ENCODE measurements around the gene MAGIX.
"Not testable (repeated sequence)": the region's sequence is repeated elsewhere in the genome, so short reads cannot be mapped to it uniquely, and the experiment has no call there.

The MAGIX gene

DNA sequence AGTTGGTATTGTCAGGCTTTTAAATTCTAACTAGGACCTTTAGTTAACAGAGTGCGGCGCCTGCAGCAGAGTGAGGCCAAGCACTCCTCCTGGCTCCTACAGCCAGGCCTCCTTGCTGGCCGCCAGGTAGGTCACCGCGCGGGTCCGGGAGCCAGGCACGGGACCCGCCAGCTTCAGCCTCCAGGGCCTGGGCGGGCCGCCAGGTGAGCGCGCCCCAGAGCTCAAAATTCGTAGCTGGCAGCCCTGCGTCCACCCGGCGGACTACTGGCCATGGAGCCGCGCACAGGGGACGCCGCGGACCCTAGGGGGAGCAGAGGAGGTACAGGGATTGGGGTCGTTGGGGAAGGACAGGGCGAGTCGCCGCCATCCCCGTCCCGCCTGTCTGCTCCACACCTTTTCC lies at the start of gene MAGIX:
MAGIX (plus strand) TSS at position 139 of the 400 bp plus-strand sequence; CDS start at position 271, 132 bp downstream.
- no peak for DNase-seq

DNA sequence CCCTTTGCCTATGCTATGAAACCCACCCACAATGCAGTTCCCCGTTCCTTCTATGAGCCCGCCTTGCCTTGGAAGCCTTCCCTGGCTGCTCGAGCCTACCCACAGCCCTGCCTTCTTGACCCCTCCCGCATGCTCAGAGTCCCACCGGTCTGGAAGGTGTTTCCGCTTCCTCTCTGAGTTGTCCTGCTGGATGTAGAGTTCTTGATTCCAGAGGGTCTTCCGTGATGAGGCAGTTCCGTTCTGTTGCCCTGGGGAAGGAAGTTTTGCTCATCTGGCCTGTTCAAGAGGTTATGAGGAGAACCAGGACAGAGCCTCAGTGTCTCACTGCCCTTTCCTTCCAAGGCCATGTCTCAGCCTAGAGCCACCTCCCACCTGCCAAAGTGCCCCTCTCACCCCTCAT lies 46.5 kb upstream of the MAGIX start:
- DNase-seq, result no peak

DNA sequence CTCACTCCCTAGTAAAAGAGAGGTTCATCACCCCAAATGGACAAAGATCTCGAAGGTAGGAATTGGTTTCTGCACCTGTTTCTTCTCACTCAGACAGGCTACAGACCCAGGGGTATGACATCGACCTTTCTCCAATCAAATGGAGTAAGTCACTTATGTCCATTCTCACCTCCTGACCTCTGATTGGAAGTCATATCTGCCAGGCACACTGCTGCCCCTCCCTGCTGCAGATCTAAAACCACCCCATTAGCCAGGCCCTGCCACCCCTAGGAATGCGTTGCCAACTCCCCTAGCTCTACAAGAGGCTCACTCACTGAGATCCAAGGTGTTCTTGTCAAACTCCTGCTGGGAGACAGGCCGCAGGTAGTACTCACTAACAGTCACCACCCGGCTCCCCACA lies 45.8 kb upstream of the MAGIX start:
- DNase-seq, result no peak

GRCh38 chrX:49117581-49117980 lies 45.0 kb upstream of the MAGIX start:
- DNase-seq, result no peak

- no peak for DNase-seq
Measured at GRCh38 chrX:49120091-49120490, 42.5 kb upstream of the MAGIX start.

DNA sequence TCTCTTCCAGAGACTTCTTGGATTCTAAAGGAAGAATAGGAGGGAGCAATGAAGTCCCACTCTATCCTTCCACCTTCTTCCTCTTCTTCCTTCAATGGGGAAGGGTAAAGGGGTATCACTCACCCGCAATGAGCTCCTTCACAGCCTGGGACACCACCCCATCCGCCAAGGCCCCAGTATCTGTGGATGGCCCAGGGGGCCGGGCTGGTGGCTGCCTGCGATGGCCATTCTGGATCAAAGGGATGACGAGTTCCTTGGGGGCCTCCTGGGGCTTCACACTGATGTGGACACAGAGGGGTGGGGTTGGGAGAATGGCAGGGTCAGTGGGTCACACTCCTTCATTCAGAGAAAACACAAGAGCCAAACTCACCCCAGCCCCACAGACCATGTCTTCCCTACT lies 40.1 kb upstream of the MAGIX start:
- DNase-seq, result no peak

DNA sequence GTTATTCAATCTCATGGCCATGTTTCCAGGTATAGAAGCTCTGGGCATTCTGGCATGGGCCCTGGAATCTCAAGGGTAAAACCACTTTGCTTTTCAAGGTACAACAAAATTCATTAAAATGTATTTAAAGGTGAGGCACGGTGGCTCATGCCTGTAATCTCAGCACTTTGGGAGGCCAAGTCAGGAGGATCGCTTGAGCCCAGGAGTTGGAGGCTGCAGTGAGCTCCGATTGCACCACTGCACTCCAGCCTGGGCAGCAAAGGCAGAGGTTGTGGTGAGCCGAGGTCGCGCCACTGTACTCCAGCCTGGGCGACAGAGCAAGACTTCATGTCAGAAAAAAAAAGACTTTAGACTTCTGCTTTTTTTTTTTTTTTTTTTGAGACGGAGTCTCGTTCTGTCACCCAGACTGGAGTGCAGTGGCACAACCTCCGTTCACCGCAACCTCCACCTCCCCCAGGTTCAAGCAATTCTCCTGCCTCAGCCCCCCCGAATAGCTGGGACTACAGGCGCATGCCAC lies 34.8 kb upstream of the MAGIX start:
- DNase-seq, result not testable (repeated sequence)

DNA sequence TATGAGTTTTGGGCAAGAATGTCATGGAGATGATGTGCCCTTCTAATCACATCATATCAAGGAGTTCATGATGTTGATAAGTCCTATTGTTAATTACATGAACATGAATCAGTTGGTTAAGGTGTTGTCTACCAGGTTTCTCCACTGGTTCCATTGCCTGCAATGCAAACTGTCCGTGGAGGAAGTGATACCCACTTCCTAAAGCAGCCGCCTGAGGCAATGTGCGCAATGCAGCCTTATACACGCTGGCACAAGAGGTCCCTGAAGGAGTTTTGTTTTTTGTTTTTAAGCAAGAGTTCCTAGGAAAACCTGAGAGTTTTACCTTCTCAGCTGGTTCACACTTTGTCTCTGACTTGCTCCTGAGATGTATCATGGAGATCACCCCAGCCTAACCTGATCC lies 33.1 kb upstream of the MAGIX start:
- no peak for DNase-seq

DNA sequence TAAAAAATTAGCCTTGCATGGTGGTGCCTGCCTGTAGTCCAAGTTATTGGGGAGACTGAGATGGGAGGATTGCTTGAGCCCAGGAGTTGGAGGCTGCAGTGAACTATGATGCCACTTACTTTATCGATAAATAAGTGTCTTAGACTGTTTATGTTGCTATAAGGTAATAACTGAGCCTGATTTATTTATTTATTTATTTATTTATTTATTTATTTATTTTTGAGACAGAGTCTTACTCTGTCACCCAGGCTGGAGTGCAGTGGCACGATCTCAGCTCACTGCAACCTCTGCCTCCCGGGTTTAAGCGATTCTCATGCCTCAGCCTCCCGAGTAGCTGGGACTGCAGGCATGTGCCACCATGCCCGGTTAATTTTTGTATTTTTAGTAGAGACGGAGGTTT lies 30.3 kb upstream of the MAGIX start:
- DNase-seq, result not testable (repeated sequence)

GRCh38 chrX:49133759-49134158 lies 28.8 kb upstream of the MAGIX start:
- no peak for DNase-seq

DNA sequence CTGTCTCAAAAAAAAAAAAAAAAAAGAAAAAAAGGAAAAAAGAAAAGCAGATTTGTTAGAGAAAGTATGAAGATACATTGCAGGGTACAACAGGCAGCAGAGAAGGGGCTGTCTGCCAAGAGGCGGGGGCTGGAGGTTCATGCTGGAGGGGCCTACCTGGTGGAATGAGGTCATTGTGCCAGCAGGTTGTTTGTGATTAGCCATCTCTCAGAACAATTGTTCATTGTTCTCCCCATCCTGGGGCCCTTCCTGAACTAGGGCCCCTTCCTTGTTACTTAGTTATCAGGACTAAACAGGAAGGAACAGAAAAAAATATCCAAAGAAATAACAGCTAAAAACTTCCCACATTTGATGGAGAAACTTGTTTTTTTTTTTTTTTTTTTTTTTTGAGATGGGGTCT lies 25.1 kb upstream of the MAGIX start:
- no peak for DNase-seq

DNA sequence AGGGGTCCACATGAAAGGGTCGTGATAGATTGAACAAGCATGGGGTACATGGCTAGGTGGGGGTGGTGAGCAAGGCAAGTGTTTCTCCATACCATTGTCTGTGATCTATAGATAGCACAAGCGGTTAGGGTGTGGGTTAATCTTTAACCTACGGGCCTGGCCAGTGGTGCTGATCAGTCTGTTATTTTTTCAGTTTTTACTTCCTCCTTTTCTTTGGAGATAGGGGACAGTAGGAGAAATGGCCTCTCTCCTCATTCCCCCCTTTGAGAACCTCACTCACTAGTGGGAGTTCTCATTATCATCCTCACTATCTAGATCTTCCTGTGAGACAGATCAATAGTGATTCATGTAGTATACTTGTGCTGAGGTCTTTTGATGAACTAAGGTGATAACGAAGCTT lies 22.8 kb upstream of the MAGIX start:
- DNase-seq, result no peak

DNA sequence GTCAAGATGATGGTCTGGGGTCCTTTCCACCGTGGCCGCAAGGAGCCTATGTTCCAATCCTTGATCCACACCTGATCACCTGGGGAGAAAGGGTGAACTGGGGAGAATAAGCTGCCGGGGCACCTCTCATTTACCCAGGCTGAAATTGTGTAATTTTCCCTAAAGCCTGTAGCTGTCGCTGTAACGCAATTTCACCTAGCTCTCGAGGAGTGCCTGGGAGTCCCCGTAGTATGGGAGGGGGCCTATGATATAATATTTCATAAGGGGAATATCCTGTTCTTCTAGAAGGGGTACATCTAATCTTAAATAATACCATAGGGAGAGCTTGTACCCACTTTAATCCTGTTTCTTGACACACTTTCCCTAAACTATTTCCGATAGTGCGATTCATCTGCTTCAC lies 20.3 kb upstream of the MAGIX start:
- not testable (repeated sequence) for DNase-seq

DNA sequence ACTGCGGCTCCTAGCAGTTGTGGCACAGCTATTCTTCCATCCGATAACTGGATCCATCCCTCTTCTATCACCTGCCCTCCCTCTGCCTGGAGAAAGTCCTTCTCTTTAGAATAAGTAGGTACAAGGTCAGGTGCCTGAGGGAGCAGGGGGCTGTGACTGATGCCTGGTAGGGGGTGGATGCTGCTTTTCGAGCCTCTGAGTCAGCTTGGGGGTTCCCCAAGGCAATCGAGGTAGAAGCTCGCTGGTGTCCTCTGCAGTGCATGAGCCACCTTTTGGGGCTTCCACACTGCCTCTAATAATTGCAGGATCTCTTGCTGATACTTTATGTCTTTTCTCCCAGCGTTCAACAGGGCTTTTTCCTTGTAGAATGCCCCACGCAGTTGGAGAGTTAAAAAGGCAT lies 19.4 kb upstream of the MAGIX start:
- DNase-seq, result not testable (repeated sequence)

- DNase-seq, result no peak
Measured at GRCh38 chrX:49147282-49147681, 15.3 kb upstream of the MAGIX start.

DNA sequence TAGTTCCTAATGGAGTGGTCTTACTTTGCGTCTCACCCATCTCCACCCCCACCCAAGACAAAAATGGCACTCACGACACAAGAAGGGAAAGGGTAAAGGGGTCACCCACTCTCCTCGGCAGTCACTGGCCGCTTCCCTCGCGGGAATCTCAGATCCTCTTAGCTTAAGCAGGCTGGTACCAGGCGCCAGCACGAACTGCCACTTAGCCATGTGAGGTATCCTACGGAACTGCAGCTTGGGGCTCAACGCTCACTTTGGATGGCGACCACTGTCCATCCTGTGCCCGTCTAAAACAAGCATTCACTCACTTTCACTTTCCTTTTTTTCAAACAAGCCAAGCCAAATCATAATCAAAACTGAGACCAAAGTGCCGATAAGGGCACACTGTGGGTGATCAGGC lies 14.6 kb upstream of the MAGIX start:
- DNase-seq, result no peak

DNA sequence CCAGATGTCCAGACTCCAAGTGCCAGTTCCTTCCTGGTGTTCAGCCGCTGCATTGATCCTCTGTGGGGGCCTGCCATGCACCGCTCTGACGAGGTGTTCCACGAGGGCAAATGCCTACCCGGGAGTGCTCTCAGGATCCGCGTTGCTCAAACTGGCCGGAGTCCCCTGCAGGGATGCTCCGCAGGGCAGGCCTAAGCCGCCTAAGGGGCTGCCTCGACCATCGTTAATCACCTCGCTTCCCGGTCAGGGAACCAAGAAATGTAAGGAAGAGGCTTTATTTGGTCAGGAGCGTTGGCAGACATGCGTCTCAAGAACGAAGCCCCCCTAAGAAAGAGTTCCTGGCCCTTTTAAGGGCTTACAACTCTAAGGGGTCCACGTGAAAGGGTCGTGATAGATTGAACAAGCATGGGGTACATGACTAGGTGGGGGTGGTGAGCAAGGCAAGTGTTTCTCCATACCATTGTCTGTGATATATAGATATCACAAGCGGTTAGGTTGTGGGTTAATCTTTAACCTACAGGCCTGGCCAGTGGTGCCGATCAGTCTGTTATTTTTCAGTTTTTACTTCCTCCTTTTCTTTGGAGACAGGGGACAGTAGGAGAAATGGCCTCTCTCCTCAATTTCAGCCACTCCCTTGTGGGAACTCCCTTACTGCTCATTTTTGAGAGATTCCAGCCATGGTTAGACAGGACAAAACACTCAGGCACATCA lies 14.0 kb upstream of the MAGIX start:
- not testable (repeated sequence) for DNase-seq

- DNase-seq, result not testable (repeated sequence)
Measured at GRCh38 chrX:49149291-49149690, 13.3 kb upstream of the MAGIX start.

DNA sequence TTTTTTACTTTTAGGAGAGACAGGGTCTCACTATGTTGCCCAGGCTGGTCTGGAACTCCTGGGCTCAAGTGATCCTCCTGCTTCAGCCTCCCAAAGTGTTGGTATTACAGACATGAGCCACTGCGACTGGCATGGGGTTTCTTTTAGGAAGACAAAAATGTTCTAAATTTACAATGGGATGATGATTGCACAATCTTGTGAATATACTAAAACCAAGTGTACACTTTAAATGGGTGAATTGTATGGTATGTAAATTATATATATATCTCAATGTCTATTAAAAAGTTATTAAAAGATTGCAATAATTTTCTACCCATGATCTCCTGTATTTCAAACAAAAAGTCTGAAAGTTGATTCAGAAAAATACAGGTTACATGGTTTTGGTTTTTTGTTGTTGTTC lies 9.1 kb upstream of the MAGIX start:
- no peak for DNase-seq

GRCh38 chrX:49155243-49155899 lies 7.2 kb upstream of the MAGIX start:
- no peak for DNase-seq

DNA sequence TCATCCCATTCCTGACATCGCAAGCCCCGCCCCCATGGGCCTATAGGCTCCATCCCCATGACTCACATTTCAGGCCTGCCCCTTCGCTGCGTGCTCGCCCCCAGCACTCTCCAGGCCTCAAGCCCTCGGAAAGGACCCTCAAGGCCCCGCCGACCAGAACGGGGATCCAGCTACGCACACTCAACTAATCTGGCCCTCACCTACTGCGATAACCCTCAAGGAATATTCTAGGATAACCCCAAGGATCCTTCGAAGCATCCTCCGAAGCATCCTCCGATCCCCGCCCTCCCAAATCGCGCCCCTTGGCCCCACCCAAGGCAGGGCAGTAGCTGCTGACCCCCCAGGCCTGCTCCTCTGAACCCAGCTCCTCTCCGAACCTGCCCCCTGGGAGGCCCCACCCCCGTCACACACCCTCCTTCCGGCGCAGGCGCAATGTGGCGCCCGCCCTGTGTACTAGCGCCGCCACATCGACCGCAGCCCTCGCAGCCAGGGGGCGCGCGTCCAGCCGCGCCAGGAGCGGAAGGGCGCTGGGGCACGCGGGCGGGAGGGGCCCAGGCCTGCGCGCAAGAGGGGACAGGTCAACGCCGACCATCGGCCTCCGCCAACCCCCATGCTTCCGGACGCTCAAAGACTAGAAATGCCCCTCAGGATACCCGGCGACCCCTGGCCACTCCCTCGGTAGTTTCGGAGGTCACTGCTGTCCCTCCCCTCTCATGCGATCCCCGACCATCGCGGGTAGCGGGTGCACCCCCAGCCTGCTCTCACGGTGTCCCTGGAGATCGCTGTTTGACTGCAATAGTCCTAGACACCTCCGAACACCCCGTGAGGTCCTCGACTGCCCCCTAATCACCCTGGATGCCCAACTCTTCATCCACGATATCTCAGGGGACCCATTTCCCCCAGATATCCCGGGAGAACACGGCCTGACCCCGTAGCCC lies 6.4 kb upstream of the MAGIX start:
- DNase-seq, result peak; percentile 91

DNA sequence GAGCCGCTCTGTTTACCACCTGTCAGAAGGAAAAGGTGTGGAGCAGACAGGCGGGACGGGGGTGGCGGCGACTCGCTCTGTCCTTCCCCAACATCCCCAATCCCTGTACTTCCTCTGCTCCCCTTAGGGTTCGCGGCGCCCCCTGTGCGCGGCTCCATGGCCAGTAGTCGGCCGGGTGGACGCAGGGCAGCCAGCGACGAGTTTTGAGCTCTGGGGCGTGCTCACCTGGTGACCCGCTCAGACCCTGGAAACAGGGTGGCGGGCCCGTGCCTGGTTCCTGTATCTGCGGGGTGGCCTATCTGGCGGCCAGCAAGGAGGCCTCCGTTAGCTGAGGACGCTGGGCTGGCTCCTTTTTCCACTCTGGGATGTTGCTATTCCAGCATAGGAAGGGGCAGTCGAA lies 5.4 kb upstream of the MAGIX start:
- DNase-seq, result no peak

- DNase-seq, result no peak
Measured at GRCh38 chrX:49160908-49161307, 1.6 kb upstream of the MAGIX start.
